HUDEP-2 (cell line): Measurements from ENCODE around the gene IRF2BP2.

ENCODE experiments used
- DNase-seq, 76 experiments: peaks; one replicate each; lab custom pipeline; 2025; ENCODE audit not compliant: unreplicated experiment in 76 of 76; lab: John Stamatoyannopoulos, UW

Gene IRF2BP2

DNA sequence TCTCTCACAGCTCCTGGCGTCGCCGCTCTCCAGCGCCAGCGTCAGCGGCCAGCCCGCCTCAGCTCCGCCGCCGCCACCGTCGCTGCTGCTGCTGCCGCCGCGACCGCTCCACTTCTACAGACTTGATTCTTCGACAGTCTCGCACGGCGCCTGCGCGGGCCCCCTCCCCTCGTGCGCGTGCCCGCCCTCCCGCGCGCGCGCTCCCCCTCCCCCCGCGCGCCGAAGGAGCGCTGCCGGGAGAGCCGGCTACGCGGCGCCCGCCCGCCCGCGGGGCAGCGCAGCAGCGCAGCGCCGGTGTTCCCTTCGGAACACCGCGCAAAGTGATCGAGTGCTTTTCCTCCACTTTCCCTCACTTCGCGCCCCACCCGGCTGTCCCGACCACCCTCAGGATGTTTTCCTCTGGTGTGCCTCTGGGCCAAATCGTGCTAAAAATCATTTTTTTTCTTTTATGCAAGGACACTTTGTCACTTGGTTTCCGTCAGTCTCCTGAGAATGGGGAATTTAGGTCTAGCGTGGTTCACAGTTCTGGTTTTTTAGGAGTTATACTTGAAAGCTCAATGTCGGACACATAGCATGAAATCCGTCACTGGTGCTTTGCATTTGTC, at the start of gene IRF2BP2:
IRF2BP2 (minus strand) TSS at position 118 of the 605 bp plus-strand sequence. CDS start 684 bp downstream, outside the sequence.
- DNase-seq = peak in 73 of 76 experiments; percentile 15 to 85 (median 67)

DNA sequence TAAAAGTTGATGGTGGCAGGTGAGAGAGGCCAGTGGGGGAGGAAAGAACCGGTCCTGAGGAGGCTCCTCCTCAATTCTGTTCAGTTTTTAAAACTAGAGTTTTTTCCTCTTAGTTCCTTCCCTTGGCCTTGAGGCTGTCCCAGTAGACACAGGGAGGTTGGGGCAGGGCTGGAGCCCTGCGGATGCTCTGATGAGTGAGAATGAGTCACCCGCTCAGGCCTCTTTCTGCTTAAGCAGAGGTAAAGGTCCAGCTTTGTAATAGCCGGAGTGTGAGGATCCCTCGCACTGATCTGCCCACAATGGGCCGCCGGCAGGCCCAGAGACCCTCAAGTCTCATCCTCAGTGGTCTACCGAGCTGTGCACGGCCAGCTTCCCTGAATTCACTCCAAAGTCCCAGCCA, 49.6 kb upstream of the IRF2BP2 start:
- DNase-seq = no peak

DNA sequence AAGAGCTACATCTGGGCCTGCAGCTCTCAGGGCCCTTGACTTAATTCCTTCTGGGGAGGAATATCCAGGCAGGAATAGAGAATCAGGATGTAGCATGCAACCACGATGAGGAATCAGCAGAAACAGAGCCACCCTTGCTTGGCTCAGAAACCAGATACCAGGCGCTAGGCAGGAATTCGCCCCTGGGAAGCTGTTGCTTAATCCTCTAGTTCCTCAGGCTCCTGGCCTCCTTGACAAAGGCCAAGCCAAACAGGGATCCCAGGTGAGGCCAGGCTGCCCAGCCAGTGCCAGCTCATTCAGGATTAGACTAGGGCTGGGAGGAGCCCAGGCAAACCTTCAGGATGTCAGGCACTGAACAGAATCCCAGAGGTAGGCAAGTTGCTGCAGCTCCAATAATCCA, 48.2 kb upstream of the IRF2BP2 start:
- no peak for DNase-seq

DNA sequence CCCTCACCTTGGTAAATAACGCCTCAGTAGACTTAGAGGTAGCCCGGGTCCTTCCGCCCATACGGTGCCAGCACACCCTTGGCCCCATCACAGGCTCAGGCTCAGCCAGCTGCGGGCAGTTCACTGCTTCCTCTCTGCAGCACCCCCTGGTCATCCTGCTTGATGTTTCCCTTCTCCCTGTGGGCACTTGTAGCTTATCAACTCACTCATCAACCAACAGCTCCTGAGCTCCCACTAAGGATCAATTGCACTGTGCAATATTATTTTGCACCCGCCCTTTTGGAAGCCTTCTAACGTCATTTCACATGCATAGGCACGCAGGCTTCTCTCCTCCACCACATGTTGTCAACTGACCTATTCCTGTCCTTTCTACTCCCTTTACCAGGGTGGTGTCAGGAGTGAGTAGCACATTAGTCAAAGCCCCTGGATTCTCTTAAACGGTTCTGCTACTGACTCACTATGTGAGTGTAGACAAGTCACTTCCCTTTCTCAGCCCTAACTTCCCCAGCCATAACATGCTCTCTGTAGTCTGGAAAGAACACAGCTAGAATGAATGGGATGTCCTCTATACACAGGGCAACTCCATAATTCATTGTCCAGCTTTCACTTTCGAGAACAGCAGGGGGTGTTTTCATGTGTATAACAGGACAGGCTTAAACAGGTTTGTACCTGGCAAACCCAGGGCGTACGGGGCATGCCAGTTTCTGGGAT, 47.1 kb upstream of the IRF2BP2 start:
- DNase-seq = peak in 6 of 76 experiments; percentile 5 to 25 (median 11)

DNA sequence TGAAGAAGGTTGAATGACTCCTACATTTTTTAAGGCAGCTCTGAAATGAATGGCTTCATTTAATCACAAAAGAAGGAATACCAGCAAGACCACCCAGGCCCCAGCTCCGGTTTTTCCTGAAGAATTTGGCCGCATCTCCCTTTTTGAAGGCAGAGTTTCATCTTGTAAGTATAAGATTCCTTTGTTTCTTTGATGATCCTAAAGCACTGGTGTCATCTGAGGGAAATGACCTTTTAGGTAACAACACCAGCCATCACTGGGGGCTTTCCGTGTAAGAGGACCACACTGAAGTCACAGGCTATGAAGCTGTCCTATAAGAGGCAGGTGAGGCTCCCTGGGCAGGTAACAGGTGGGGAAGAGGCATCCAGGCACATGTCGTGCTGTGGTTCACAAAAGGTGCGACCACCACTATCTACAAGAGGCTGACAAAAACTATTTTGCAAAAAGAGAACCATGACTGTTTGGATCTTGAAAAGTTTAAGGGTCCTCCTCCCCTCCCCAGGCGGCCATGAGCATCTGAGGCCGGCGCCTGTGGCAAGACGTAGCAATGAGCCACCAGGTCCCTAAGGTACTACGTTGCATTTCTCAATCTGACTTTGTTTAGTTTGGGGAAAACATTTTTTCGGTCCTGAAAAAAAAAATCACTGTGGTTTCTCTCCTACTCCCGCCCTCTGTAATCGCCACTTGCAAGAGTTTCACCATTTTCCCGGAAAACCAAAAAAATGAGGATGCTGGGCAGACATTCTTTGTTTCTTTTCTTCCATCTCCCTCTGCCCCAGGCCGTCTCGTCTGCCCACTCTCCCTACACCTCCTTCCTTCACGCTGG, 46.3 kb upstream of the IRF2BP2 start:
- no peak for DNase-seq

DNA sequence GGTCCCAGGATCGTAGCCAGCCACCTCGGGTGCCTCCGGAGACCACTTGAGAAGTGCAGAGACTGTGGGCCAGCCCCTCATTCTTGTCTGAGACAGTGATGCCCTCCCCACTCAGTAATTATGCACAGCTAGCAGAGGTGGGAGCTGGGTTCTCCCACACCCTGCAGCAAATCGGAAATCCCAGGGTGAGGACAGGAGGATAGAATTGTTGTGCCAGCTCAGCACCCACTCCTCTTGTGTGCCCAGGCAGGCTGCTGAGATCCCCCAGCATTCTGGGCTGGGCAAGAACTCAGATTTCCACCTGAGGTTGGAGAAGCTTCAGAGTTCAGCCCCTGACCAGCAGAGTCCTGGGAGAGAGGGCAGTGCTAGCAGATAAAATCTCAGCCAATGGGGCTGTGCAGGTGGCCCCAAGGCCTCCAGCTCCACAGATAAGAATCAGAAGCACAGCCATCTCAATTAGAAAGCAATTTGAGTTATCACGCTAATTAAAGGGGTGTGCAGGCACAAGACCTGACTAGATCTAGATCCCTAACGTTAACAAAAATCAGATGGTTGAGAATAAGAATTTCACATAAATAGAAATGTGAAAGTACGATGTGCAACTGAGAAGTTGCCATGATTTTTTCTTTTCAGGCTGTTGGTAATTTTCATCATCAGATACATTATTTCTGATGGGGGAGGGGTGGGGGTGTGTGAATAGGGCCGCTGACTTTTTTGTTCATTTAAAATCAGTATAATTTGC, 45.5 kb upstream of the IRF2BP2 start:
- DNase-seq = no peak

DNA sequence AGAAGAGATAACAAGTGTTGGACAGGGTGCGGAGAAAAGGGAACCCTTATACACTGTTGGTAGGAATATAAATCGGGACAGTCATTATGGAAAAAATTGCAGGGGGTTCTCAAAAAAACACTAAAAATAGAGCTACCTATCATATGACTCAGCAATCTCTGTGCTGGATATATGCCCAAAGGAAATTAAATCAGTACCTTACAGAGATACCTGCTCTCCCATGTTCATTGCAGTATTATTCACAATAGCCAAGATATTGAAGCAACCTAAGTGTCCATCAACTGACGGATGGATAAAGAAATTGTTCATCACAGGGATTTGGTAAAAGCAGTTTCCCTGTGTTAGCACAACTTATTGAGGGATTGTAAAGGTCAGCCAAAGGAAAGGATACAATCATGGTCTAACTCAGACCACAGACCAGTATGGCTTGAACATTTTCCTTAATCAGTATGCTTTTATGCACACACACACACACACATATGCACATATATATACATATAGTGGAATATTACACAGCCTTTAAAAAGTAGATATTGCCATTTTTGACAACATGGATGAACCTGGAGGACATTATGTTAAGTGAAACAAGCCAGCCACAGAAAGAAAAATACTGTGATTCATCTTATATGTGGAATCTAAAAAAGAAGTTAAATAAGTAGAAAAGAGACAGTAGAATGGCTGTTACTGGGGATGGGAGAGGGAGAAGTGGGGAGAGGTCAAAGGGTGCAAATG, 44.2 kb upstream of the IRF2BP2 start:
- DNase-seq = no peak

DNA sequence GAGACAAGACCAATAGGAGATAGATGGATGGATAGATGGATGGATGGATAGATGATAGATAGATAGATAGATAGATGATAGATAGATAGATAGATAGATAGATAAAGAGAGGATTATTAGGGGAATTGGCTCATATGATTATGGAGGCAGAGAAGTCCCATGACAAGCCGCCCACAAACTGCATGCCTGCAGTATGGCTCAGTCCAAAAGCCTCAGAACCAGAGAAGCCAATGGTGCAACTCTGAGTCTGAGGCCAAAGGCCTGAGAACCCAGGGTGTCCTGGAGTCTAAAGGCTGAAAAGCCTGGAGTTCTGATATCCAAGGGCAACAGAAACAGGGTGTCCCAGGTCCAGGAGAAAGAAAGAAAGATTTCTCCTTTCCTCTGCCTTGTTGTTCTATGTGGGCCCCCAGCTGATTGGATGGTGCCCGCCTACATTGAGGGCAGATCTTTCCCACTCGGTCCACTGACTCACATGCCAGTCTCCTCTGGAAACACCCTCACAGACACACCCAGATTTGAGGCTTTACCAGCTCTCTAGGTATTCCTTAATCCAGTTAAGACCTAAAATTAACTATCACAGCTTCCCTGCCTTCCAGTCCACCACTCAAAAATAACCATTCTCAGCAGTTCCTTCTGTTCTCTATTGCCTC, 39.6 kb upstream of the IRF2BP2 start:
- no peak for DNase-seq

DNA sequence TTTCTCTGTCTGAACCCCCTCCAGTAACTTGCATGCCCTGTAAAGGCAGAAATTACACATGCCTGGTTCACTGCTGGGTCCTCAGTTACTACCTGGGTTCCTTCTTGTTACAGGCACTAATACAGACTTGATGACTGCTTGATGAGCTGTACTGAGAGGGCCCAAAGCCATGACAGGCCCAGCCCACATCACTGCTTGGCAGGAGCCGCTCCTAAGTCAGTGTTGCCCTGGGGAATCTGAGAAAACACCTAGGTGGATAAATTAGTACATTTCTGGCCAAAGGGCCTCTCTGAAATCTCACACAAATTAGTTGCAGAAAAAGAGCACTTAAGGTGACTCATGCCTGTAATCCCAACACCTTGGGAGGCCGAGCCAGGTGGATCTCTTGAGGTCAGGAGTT, 37.8 kb upstream of the IRF2BP2 start:
- no peak for DNase-seq

DNA sequence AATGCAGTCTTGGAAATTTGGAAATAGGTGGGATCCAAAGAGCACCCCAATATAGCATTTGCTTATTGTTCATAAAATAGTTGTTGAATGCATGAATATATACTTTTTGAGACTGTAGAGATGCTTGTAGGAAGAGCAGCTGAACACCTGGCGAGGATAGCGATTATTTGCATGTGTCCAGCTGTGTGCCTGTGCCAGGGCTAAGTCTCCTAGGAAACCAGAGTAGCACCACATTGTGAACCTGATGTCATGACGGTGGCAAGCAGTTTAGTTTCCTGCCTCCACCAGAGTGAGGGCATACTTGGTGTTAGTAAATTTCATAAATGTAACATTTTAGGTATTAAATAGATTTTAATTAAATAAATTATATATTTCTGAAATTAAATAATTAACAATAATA, 37.3 kb upstream of the IRF2BP2 start:
- no peak for DNase-seq

DNA sequence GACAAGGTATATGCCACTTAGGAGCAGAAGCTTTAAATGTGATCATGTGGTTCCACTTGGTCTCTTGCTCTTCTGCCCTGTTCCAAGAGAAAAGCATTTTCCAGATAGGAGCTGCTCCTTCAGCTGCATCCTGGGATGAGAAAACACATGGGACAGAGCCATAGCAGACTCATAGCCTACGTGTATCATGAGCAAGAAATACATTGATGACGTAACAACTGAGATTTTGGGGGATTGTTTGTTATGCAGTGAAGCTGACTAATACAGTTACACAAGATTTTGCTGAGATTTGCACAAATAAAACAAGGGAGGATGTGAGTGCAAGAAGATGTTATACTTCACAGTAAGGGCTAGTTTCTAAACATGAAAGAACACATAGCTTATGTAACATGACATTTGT, 36.0 kb upstream of the IRF2BP2 start:
- DNase-seq = no peak

DNA sequence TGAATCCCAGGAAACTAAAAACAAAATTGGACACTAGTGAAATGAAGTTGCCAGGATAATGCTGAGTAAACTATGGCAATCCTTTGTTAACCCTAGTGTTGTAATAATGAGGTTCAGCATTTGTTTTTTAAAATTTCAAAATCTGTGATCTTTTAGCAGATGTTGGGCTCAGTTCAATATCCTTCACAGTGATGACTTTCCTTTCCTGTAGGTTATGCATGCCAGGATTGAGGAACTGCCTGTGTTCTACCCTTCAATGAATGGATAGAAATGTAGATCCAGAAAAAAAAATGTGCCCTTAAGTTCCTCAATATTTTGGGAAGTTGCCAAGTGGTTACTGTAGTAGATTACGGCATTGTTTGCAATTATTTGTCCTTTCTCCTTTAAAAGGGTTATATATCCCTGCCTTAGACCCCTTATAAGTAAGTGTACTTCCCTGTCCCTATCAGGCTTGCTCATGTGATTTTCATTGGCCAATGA, 35.5 kb upstream of the IRF2BP2 start:
- no peak for DNase-seq

DNA sequence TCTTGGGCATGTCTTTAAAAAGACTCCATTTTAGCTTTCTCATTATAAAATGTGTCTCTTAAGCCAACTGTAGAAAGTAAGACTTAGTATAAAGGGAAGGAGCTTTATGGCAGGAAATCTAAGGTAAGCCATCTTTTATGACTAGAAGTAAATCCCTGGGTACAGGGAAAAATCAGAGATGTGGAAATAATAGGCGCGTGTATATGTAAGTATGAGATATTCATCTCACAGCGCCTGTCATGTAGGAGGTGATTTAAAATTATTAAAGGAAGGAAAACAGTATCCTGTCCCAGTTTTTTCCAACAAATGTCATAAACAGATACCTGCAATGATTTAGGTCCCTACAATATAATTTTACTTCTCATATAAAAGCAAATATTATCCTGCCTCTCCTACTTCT, 35.0 kb upstream of the IRF2BP2 start:
- no peak for DNase-seq

DNA sequence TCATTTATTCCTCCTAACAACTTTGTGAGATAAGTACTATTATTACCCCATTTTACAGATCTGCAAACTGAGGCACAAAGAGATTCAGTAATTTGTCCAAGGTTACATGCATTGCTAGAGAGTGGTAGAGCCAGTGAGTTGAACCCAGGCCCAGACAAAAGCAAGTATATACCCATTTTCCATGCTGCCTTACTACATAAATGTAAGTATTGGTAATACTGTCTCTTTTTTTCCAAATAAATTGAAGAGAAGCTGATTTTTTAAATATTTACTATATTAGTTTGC, 33.8 kb upstream of the IRF2BP2 start:
- no peak for DNase-seq

DNA sequence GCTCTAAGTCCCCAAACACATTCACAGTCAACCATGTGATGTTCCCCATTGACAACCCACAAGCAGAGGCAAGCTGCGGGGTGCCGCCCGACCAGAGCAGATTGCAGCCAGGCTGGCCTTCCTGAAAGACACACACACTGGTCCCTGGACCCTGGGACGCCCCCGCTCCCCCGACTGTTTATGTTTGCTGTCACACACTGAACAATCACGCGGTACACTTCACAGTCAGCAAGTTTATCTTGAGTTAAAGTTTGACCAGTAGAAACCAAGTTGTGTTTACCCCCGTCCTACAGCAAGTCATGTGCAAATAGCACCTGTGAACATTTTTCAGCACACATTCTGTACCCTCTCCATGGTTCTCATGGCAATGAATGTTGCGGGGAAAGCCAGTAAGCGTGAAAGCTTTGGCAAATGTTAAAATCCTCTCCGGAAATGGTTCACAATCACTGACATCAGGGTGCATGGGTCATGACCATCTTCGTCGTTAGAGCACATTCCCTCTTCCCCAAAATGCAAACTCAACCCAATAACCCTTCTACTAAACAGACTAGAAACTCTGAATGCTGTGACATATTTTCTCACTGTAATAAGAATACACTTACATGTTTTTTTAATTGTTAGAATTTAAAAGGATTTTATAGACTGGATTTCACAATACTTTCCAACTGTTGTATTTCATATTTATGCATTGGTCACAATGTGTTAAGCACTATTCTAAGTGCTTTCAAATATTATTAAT, 33.3 kb upstream of the IRF2BP2 start:
- no peak for DNase-seq

DNA sequence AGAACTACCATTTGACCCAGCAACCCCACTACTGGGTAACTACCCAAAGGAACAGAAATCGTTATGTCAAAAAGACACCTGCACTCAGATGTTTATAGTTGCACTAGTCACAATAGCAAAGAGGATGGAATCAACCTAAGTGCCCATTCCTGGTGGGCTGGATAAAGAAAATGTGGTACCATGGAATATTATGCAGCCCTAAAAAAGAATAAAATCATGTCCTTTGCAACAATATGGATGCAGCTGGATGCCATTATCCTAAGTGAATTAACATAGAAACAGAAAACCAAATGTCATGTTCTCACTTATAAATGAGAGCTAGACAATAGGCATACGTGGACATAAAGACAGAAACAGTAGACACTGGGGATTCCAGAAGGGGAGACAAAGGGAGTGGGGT, 32.5 kb upstream of the IRF2BP2 start:
- DNase-seq = no peak

DNA sequence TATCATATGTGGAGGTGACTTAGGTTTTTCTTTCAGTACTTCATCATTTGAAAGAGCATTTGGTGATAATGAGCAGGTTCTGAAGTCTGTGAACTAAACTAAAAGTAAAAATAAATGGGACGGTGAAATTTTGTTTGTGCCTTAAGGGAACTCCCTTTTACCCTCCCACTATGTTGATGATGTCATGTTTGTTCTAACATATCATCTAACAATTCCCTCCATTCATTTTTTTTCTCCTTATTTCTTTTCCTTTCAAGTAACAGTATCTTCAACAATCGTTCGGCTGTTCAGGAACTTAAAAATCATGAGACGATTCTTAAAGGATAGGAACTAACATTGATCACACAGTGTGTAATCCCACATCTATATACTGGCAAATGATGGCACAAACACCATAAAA, 30.0 kb upstream of the IRF2BP2 start:
- no peak for DNase-seq

DNA sequence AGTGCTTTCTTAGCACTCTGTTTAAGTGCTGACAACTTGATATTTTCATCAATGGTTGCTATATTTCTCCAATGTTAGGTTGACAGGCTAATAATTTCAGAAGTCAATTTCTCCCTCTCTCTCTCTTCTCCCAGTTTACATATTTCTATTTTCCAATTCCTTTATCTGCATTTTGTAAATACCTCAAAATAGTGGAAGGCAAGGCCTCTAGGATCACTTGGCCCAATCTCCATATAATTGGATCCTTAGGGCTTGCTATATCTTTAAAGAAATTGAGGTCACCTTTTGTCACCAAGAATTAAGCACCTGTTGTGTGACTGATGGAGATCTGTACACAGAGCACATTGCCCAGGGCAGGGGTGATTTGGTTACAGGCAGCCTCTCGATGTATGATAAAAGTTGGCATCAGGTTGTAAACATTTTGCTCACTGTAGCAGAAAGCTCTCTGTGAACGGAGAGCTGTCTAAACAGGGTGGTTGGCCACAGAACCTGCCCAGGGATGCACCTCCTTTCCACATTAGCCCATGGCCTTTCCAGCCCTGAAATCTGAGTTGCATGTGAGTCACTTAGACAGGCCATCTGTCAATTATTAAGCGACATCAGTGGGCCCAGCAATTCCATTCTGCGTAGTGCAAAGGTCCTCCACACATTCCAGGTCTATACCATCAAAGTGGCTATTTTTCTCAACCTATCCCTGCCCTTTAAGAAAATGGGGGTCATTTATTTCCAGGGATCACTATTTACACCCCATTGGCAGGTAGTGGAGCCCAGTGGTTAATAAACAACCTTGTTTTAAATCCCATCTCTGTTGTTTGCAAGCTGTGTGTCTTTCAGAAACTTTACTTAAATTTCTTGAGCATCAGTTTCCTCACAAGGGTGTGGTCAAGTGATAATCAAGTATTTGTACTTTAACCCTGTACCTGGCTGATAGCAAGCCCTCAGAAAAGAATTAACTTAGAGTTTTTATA, 29.1 kb upstream of the IRF2BP2 start:
- no peak for DNase-seq
